Calu3 (cell line): Measurements from ENCODE around the gene NTMT1. TPM values are rescaled to one million over a fixed set of nuclear protein-coding genes. Genes with fewer than 3 reads are reported as not detected.
A peak's percentile ranks its signal among the peaks of the same experiment; 100 is the strongest.

ENCODE experiments used
- BruUV-seq: library from RNA; stranded (reverse); fragments of 400-500 nt; replicated peaks from 2 replicates; lab custom pipeline; 2021; lab: Mats Ljungman, UMichigan
- CTCF ChIA-PET: fragments of 300-600 bp; sonication (Branson Sonifier 250); formaldehyde crosslinking; loops from one replicate; lab custom pipeline; 2022; ENCODE audit warnings: antibody characterized with exemption; lab: Charles Lee
- DNase-seq: peaks from one replicate; pipeline ENCODE4 v3.0.0; 2022
- H3K27ac Mint-ChIP-seq: one replicate; pipeline ENCODE4 v1.8.0; 2022; ENCODE audit warnings: mixed read lengths; ENCODE audit not compliant: unreplicated experiment
- H3K27me3 Mint-ChIP-seq: one replicate; pipeline ENCODE4 v1.8.0; 2022; ENCODE audit warnings: mixed read lengths; ENCODE audit not compliant: unreplicated experiment
- H3K36me3 Mint-ChIP-seq: one replicate; pipeline ENCODE4 v1.8.0; 2022; ENCODE audit warnings: mild to moderate bottlenecking, moderate library complexity, mixed read lengths; ENCODE audit not compliant: insufficient read depth, unreplicated experiment
- H3K4me1 Mint-ChIP-seq: one replicate; pipeline ENCODE4 v1.8.0; 2022; ENCODE audit warnings: mild to moderate bottlenecking, low read depth, mixed read lengths; ENCODE audit not compliant: unreplicated experiment
- H3K4me3 Mint-ChIP-seq: one replicate; pipeline ENCODE4 v1.8.0; 2022; ENCODE audit warnings: mild to moderate bottlenecking, low read depth, moderate library complexity, mixed read lengths; ENCODE audit not compliant: unreplicated experiment
- H3K9me3 Mint-ChIP-seq: one replicate; pipeline ENCODE4 v1.8.0; 2022; ENCODE audit warnings: low read depth, mixed read lengths; ENCODE audit not compliant: unreplicated experiment
- intact Hi-C: fragments of 100-400 bp; cut with micrococcal nuclease; formaldehyde crosslinking; loops from one replicate; pipeline ENCODE4 v1.10.0; 2022; ENCODE audit not compliant: unreplicated experiment
- total RNA-seq: library from RNA; stranded (reverse); gene quantifications from 2 replicates; pipeline ENCODE4 v1.2.3, GENCODE V29; 2022
- TF ChIP-seq, protein P1 (sequence below): fragments of 200-600 bp; IDR thresholded peaks from one replicate; pipeline ENCODE4 v1.8.0; 2022; ENCODE audit warnings: antibody characterized with exemption; ENCODE audit not compliant: unreplicated experiment

The NTMT1 gene
- total RNA-seq, 1 experiment from 2014 or later = 36.1 TPM

DNA sequence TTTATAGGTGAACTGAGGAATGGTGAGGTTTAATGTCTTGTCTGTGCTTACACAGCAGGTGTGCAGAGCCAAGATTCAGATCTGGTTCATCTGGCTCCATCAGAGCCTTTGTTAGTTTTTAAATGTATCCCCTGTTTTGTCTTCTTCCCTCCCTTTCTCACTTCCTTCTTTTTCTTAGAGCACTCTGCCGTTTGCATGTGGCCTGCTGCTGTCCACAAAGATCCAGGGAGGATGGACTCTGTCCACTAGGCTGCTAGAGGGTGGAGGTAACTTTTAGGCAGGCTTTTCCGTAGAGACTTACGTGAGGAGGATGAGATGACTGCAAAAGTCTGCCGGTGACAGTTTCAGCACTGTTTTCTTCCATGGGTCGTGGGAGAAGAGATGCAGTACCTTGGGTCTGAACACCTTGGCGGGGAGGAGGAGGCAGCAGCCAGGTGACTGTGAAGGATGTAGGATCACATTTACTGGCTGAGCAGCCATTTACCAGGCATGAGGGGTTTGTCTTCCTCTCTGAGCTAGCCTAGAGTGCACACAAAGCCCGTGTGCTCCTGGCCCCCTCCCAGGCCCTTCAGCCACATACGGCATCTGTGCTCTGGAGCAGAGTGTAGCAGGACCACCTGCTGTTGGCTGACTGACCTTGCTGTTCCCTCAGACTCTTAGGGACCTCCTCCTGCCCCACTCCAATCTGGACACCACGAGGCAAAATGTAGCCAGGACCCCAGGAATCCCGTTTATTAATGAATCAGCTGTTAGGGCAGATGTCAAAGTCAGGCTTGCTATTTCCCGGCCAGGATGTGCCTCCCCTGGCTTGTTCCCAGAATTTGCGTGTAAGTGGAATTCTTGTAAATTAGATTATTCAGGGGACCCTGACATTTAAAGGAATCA, 1.8 kb downstream of the NTMT1 start:
- TF ChIP-seq, protein P1, sequence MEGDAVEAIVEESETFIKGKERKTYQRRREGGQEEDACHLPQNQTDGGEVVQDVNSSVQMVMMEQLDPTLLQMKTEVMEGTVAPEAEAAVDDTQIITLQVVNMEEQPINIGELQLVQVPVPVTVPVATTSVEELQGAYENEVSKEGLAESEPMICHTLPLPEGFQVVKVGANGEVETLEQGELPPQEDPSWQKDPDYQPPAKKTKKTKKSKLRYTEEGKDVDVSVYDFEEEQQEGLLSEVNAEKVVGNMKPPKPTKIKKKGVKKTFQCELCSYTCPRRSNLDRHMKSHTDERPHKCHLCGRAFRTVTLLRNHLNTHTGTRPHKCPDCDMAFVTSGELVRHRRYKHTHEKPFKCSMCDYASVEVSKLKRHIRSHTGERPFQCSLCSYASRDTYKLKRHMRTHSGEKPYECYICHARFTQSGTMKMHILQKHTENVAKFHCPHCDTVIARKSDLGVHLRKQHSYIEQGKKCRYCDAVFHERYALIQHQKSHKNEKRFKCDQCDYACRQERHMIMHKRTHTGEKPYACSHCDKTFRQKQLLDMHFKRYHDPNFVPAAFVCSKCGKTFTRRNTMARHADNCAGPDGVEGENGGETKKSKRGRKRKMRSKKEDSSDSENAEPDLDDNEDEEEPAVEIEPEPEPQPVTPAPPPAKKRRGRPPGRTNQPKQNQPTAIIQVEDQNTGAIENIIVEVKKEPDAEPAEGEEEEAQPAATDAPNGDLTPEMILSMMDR = no peak
- Mint-ChIP-seq H3K9me3 (no peaks in the 10 kb centered on the region), H3K27ac (peak overlapping the region; percentile 31), H3K27me3 (no peaks in the 10 kb centered on the region), H3K4me3 (peak overlapping the region; percentile 82), H3K36me3 (peaks cover 45% of the 10 kb centered on the region), H3K4me1 (peaks cover 43% of the 10 kb centered on the region)
- CTCF ChIA-PET = interaction anchor here (1.0 to 1.2 kb wide), 2 partner anchors 488 to 489 kb away, joined by 3 to 6 read pairs; no protein-coding TSS in a partner anchor
- BruUV-seq = no TSS peak
- intact Hi-C loops = no loop called here
- DNase-seq = no peak

DNA sequence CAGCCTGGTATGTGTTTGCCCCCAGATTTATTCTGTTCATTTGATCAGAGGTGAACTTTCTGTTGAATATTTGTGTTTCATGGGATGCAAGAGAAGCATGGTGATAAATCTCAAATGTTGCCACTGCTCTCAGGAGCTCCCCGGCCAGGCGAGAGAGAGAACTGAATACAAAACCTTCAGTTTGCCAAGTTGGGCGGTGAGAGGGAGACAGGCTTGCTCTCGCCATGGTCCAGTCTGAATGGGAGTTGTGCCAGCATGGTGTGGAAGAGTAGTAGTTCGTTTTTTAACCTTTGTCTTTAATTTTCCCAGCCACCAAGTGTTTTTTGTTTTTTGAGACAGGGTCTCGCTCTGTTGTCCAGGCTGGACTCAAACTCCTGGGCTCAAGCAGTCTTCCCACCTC, 2.7 kb downstream of the NTMT1 start:
- Mint-ChIP-seq H3K9me3 (no peaks in the 10 kb centered on the region), H3K27me3 (no peaks in the 10 kb centered on the region), H3K27ac (no peak overlapping the region), H3K4me1 (peaks cover 36% of the 10 kb centered on the region), H3K36me3 (peaks cover 52% of the 10 kb centered on the region), H3K4me3 (no peak overlapping the region)
- CTCF ChIA-PET = no interaction called here
- no TSS peak for BruUV-seq
- intact Hi-C loops = no loop called here
- TF ChIP-seq, protein P1 = no peak
- no peak for DNase-seq

- Mint-ChIP-seq H3K4me1 (peaks cover 30% of the 10 kb centered on the region), H3K4me3 (no peak overlapping the region), H3K36me3 (peaks cover 50% of the 10 kb centered on the region), H3K27me3 (no peaks in the 10 kb centered on the region), H3K27ac (no peak overlapping the region), H3K9me3 (no peaks in the 10 kb centered on the region)
- CTCF ChIA-PET = no interaction called here
- BruUV-seq = no TSS peak
- no peak for DNase-seq
- TF ChIP-seq, protein P1 = no peak
- intact Hi-C loops = no loop called here
Measured at GRCh38 chr9:129629251-129629820, 3.4 kb downstream of the NTMT1 start.

DNA sequence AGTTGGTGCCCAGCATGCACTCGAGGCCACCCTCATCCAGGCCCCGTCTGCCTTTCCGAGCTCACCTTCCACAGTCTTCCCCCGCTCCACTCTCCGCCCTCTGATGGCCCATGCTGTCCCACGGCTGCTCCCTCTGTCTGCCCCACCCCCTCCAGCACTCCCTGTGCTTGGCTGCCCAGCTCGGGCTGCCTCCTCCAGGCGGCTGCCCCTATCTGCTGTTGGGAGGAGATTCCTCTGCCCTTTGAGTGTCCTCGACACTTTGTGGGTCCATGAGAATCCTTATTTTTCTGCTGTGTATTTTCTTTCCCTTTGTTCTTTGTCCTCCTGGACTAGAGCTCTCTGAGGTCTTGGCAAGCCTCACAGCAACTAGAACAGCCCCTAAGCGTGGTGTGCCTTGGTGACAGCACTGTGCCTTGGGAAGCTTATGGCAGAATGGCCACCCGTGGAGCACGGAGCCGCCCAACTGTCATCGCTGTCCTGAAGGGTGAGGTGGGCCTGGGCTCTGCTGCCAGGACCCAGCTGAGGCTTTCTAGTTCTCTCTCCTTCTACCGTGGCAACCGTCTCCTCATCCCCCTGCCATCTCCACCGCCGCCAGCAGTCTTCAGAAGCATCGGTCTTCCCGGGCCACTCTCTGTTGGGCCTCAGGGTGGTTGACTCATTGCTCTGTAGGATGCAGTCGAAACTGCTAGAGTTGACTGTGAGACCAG, 5.2 kb downstream of the NTMT1 start:
- Mint-ChIP-seq H3K9me3 (no peaks in the 10 kb centered on the region), H3K27me3 (no peaks in the 10 kb centered on the region), H3K27ac (no peak overlapping the region), H3K4me3 (no peak overlapping the region), H3K4me1 (peaks cover 30% of the 10 kb centered on the region), H3K36me3 (peaks cover 48% of the 10 kb centered on the region)
- intact Hi-C loops = no loop called here
- no peak for DNase-seq
- CTCF ChIA-PET = no interaction called here
- BruUV-seq = no TSS peak
- TF ChIP-seq, protein P1 = no peak
